UCSD-AML1 (cell line): Measurements from ENCODE around the gene MYOCOS.
A peak's percentile ranks its signal among the peaks of the same experiment; 100 is the strongest.

ENCODE experiments used
- DNase-seq: peaks from one replicate; lab custom pipeline; 2025; ENCODE audit not compliant: unreplicated experiment; lab: John Stamatoyannopoulos, UW

The MYOCOS gene

GRCh38 chr1:171623651-171624331, 1.7 kb downstream of the MYOCOS start:
- DNase-seq: no peak

DNA sequence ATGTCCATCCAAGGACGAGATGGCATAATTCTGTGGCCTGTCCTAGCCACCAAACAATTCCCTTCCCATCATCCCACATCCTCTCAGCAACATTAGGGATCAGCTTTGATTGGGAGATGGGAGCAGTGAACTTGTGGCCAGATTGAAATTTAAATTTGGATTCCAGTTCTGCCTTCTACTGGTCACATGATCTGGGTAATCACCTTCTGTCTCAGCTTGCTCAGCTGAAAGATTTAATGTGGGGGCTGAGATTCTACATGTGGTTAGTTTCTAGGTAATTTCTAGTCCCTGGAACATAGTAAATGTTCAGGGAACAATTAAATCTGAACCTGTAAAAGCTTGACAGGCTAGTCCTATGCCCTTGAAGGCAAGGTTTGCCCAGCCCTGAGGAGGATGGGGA, 3.2 kb downstream of the MYOCOS start:
- no peak for DNase-seq

DNA sequence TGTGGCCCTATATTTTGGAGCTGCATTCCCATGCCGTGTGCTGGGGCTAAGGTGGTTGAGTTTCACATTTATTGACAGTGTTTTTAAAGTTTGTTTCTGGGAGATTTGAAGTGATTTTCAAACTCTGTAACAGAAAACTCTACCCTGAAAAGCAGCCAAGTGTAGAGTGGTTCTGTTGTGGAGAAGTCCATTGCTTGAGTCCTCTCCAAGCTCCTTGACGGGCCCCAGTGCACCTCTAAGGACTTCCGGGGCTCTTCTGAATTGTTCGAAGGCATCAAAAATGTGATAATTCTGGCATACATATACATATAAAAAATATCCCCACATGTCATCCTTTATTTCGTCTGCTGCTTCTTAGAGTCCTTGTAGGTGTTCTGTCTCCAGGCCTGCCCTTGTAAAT, 5.0 kb downstream of the MYOCOS start:
- DNase-seq: no peak

DNA sequence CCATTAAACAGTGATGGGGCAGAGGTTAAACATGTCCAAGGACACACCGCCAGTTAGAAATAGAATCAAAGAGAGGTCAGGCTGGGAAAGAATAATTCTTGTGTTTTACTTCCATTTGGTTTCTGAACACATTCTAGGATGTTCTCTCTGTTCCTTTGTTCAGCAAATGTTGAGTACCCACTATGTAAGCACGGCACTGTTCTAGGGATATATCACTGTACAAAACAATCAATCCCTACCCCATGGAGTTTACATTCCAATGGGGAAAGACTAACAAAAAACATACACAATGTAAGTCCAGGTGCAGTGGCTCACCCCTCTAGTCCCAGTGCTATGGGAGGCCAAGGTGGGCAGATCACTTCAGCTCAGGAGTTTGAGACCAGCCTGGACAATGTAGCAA, 6.2 kb downstream of the MYOCOS start:
- DNase-seq: no peak

DNA sequence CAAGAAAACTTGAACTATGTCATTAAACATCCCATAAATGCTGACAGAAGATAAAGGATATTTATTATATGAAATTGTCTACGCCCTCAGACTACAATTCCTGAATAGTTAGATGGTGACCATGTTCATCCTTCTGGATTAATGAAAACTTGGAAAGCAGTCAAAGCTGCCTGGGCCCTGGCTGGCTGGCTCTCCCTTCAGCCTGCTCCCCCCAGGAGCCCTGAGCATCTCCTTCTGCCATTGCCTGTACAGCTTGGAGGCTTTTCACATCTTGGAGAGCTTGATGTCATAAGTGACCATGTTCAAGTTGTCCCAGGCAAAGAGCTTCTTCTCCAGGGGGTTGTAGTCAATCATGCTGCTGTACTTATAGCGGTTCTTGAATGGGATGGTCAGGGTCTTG, 13.6 kb downstream of the MYOCOS start:
- no peak for DNase-seq

- no peak for DNase-seq
Measured at GRCh38 chr1:171636141-171636540, 14.1 kb downstream of the MYOCOS start.

DNA sequence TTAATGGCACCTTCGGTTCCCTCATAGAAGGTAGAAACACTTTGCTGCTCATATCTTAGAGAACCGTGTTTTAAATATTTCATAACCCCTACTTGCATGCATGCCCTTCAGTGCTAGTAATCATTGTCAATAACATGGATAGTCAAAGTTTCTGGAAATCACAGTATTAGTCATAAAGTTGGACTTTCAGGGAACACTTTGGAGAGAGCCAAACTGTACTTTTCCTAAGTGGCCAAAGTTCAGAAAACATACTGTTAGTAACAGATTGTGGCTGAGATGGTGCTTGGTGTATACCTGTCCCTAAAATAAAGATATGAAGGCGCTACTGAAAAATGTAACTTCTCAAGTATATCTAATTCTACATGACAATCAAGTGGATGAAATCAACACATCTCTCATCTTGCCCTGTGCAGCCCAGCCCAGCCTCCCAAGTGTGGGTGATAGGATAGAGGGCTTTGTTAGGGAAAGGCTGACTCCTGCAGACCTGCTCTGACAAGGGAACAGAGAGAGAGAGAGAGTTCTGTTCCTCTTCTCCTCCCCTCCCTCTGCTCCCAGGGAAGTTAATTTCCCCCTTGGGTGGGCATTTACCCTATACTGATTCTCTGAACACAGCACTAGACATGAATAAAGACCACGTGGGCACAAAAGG, 16.0 kb downstream of the MYOCOS start:
- no peak for DNase-seq

DNA sequence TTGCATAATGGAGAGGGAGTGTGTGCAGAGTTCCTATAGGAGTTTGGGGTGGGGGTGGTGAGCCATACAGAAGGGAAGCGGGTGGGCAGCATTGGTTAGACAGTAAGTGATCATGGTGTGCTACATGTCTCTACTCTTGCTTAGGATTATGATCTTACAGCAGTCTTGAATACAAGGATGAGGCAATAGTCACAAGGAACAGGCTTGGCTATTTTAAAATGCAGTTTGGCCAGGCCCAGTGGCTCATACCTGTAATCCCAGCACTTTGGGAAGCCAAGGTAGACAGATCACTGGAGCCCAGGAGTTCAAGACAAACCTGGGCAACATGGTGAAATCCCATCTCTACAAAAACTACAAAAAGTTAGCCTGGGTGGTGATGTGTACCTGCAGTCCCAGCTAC, 18.2 kb downstream of the MYOCOS start:
- no peak for DNase-seq

DNA sequence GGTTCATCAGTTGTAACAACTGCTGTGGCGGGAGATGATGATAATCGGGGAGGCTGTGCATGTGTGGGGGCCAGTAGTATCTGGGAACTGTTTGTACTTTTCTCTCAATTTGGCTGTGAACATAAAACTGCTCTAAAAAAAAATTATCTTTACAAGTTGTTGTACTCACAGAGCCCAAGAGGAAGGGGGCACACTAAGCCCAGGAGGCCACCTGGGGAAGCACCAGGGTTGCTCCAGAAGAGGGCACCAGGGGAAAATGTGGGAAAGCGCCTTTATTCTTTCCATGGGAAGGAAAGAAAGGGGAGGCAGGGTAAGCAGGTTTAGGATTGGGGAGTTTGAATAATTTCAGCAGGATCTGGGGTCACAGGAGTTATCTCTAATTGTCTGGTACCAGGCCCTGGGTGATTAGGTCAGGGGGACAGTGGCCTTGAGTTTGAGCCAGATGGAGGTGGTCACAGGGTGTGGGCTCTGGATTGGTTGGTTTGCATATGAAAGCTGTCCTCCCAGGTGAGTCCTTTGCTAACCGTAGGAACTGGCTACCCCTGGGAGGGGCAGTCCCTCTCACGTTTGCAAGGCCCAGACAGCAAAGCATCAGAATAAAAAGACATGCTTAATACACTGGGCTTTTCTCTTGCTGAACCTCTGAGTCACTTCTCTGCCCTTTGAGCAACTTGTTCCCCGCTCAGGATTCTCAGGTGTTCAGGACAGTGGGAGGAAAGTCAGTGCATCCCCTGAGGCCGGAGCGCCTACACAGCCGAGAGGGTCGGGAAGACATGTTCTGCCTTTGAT, 19.2 kb downstream of the MYOCOS start:
- DNase-seq: no peak

DNA sequence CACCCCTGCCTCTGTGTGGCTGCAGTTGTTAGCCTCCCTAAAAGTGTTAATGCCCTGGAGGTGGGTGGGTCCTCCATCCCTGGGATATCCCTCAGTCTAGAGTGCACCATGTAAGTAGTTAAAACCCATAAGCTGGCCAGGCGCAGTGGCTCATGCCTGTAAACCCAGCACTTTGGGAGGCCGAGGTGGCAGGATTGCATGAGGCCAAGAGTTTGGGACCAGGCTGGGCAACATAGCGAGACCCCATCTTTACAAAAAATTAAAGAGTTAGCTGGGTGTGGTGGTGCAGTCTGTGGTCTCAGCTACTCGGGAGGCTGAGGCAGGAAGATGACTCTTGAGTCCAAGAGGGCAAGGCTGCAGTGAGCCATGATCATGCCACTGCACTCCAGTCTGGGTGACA, 20.2 kb downstream of the MYOCOS start:
- DNase-seq: no peak

- no peak for DNase-seq
Measured at GRCh38 chr1:171643156-171643555, 21.1 kb downstream of the MYOCOS start.

DNA sequence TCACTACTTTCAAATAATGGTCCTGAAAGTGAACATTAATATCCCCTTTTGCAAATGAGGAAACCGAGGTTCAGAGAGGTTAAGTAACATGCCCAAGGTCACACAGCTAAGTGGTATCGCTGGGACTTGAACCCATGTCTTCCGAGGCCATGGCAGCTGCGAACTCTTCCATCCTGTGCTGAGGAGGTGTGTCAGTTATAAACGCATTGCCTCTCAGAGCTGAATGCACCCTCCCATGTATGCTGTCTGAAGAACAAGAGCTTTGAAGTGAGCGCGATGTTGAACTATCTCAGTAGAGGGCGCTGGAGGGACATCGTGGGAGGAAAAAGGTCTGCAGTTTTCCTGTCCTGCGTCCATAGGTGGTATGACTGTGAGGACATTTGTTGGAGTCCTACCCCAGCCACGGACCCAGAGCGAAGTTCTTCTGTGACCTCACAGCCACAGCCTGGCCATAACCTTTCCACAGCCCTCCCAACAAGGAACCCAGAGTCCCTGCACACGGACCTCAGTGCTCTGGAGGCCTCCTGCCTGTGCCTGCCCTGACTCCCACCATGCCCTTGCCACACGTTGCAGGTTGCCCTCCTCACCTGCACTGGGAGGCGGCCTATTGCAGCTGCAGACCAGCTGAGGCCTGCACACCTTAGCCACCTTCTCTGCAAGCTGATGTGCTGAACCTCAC, 22.9 kb downstream of the MYOCOS start:
- DNase-seq: peak; percentile 72

GRCh38 chr1:171645553-171646248, 23.7 kb downstream of the MYOCOS start:
- no peak for DNase-seq

DNA sequence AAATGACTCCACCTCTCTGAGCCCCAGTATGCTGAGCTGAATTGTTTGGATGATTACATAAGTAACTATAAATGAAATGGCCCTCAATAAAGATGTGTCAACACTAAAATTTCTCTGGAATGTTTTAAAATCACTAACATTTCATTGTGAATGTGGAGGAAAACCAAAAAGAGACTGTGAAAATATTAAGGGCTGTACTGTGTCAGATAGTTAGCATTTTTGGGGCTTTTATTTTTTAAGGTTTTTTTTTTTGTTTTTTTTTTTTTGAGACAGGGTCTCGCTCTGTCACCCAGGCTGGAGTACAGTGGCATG, 24.2 kb downstream of the MYOCOS start:
- DNase-seq: no peak

DNA sequence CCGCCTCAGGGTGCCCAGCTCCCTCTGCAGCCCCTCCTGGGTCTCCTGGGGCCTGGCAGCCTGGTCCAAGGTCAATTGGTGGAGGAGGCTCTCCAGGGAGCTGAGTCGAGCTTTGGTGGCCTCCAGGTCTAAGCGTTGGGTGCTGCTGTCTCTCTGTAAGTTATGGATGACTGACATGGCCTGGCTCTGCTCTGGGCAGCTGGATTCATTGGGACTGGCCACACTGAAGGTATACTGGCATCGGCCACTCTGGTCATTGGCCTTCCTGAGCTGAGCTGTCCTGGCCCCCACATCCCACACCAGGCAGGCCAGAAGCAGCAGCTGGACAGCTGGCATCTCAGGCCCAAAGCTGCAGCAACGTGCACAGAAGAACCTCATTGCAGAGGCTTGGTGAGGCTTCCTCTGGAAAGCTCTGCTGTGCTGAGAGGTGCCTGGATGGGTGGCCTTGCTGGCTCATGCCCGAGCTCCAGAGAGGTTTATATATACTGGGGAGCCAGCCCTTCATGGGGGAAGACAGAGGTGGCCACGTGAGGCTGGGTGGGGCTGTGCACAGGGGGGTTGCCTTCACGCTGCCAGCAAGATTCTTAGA, 30.3 kb downstream of the MYOCOS start, which contains the start of gene MYOC:
TSS of gene MYOC (minus strand) at position 455 of the 589 bp plus-strand sequence. CDS start at position 378, 77 bp downstream.
- DNase-seq: no peak

- no peak for DNase-seq
Measured at GRCh38 chr1:171653796-171654195, 31.8 kb downstream of the MYOCOS start.

- DNase-seq: peak; percentile 23
Measured at GRCh38 chr1:171654201-171654941, 32.3 kb downstream of the MYOCOS start.

DNA sequence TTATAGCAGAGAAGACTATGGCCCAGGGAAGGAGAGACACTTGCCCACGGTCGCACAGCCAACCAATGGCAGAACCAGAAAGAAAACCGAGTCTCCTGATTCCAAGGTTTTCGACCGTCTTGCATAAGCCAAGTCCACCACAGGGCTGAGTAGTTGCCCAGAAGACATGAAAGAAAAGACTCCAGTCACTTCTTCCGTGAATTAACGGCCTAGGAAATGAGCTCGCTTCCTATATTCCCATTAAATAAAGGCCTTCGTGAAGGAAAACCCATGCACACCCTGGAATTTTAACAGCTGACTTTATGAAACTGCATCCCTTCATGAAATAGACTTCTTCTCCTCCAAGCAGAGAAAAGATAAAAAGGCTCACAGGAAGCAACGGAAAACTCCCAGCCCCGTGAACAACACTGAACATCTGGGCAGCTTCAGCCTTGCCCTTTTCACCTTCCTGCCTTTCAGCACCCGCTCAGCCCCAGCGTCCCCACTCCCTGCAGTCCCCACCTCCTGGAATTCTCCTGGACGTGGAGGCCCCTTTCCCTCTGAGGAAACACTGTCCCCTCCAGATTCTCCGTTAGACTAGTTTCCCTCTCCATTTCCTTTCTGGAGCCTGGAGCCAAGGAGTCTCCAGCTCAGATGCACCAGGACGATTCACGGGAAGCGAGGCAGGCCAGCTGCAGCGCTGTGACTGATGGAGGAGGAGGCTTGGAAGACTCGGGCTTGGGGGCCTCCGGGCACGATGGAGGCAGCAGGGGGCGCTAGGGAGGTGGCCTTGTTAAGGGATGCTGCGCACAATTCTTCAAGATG, 33.1 kb downstream of the MYOCOS start:
- peak; percentile 90 for DNase-seq

DNA sequence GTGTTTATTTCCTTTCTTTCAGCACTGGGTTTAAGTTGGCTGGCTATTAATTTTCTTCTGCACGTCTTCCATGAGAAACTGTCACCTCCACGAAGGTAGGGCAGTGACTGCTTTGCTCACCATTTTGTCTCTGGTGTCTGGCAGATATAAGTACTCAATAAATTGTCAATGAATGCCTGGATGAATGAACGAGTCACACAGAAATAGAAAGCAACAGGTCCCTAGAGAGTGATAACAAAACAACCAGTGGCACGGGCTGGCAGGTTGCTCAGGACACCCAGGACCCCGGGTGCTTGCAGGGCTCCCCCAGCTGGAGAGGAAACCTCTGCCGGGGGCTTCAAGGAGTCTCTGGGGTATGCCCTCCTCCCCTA, 33.7 kb downstream of the MYOCOS start:
- DNase-seq: no peak
